Mesendoderm (in vitro differentiated cells): Measurements from ENCODE around the gene DMPK.
"Not testable (repeated sequence)": the region's sequence is repeated elsewhere in the genome, so short reads cannot be mapped to it uniquely, and the experiment has no call there.

Source experiments
- DNase-seq: peaks from one replicate; pipeline ENCODE4 v3.0.0; 2013
- H2AK5ac ChIP-seq: 2 replicates; pipeline ENCODE4 v1.6.1; 2013; ENCODE audit warnings: low read length, inconsistent platforms
- H2BK120ac ChIP-seq: 2 replicates; pipeline ENCODE4 v1.6.1; 2013; ENCODE audit warnings: low read depth, mild to moderate bottlenecking, low read length, moderate library complexity, mixed read lengths
- H2BK15ac ChIP-seq: replicated peaks from 2 replicates; pipeline ENCODE4 v1.6.1; 2013; ENCODE audit warnings: low read depth, mild to moderate bottlenecking, moderate library complexity
- H2BK5ac ChIP-seq: 2 replicates; pipeline ENCODE4 v1.6.1; 2013; ENCODE audit warnings: low read length, inconsistent platforms
- H3K18ac ChIP-seq: 2 replicates; pipeline ENCODE4 v1.6.1; 2013; ENCODE audit warnings: mild to moderate bottlenecking, low read length, mixed read lengths
- H3K23ac ChIP-seq: one replicate; pipeline ENCODE4 v1.6.1; 2013; ENCODE audit warnings: low read length
- H3K27ac ChIP-seq: 2 replicates; pipeline ENCODE4 v1.5.1; 2013; ENCODE audit warnings: low read depth, mild to moderate bottlenecking, inconsistent platforms, low read length, moderate library complexity
- H3K27me3 ChIP-seq: 2 replicates; pipeline ENCODE4 v1.6.1; 2013; ENCODE audit warnings: low read length, control low read depth, mild to moderate bottlenecking, inconsistent platforms; ENCODE audit not compliant: insufficient read depth, poor library complexity
- H3K36me3 ChIP-seq: 2 replicates; pipeline ENCODE4 v1.6.1; 2013; ENCODE audit warnings: low read length, inconsistent platforms; ENCODE audit not compliant: control insufficient read depth, insufficient read depth
- H3K4ac ChIP-seq: one replicate; pipeline ENCODE4 v1.6.1; 2013; ENCODE audit warnings: low read depth, mild to moderate bottlenecking, low read length, moderate library complexity
- H3K4me1 ChIP-seq: 2 replicates; pipeline ENCODE4 v1.6.1; 2013; ENCODE audit warnings: low read depth, low read length, inconsistent platforms; ENCODE audit not compliant: control insufficient read depth
- H3K4me2 ChIP-seq: 2 replicates; pipeline ENCODE4 v1.6.1; 2013; ENCODE audit warnings: low read length
- H3K4me3 ChIP-seq: 2 replicates; pipeline ENCODE4 v1.5.1; 2013; ENCODE audit warnings: mild to moderate bottlenecking, low read length
- H3K56ac ChIP-seq: one replicate; pipeline ENCODE4 v1.6.1; 2013; ENCODE audit warnings: low read length
- H3K79me1 ChIP-seq: 2 replicates; pipeline ENCODE4 v1.6.1; 2013; ENCODE audit warnings: low read length, inconsistent platforms
- H3K79me2 ChIP-seq: 2 replicates; pipeline ENCODE4 v1.6.1; 2013; ENCODE audit warnings: mild to moderate bottlenecking, low read length; ENCODE audit not compliant: control insufficient read depth, insufficient read depth
- H3K9ac ChIP-seq: 2 replicates; pipeline ENCODE4 v1.6.1; 2013; ENCODE audit warnings: low read length, inconsistent platforms
- H4K5ac ChIP-seq: one replicate; pipeline ENCODE4 v1.6.1; 2013; ENCODE audit warnings: low read length
- H4K8ac ChIP-seq: one replicate; pipeline ENCODE4 v1.6.1; 2013; ENCODE audit warnings: low read depth, mild to moderate bottlenecking, control low read depth, low read length, moderate library complexity
- WGBS: extraction: QIAGEN DNeasy Blood & Tissue Kit; methylation state at CpG from one replicate; pipeline ENCODE4 v1.1.7; 2013; ENCODE audit warnings: low lambda C conversion rate, missing lambda C conversion rate; ENCODE audit not compliant: insufficient coverage; ENCODE audit errors: extremely low coverage; 5-methylcytosine and 5-hydroxymethylcytosine counted together

DMPK gene

DNA sequence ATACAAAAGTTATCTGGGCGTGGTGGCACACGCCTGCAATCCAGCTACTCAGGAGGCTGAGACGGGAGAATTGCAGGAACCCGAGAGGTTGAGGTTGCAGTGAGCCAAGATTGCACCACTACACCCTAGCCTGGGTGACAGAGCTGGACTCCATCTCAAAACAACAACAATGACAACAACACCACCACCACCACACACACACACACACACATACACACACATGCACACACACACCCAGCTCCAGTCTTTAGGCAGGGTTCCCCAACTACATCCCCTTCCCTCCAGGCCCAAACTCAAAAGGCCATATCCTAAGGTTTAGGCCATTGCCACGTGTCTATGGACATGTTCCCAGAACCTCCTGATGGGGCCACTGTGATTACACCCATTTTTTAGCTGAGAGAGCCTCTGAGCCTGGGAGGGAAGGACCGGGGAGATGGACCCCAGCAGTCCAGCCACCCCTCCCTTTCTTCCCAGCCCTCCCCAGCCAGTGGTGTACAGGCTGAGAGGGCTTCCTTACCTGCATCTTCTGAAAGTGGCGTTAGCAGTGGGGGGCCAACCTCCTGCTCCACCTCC lies 19.4 kb upstream of the DMPK start:
- Histone ChIP-seq H3K9ac (no peak overlapping the region), H3K23ac (no peak overlapping the region), H3K18ac (no peak overlapping the region), H3K56ac (no peak overlapping the region), H3K36me3 (no peaks in the 10 kb centered on the region), H2BK15ac (no peak overlapping the region), H3K79me1 (no peaks in the 10 kb centered on the region), H2BK120ac (no peak overlapping the region), H2BK5ac (no peak overlapping the region), H4K5ac (no peak overlapping the region), H3K4me2 (no peak overlapping the region), H3K4me3 (no peak overlapping the region), H4K8ac (no peak overlapping the region), H3K4ac (no peak overlapping the region), H2AK5ac (no peak overlapping the region), H3K27me3 (no peaks in the 10 kb centered on the region), H3K27ac (no peak overlapping the region), H3K4me1 (no peaks in the 10 kb centered on the region), H3K79me2 (no peaks in the 10 kb centered on the region)
- no CpG with 5 or more reads among the region's 7 CpGs for WGBS
- no peak for DNase-seq

- Histone ChIP-seq H3K4me2 (no peak overlapping the region), H3K79me2 (no peaks in the 10 kb centered on the region), H3K9ac (no peak overlapping the region), H2BK120ac (no peak overlapping the region), H2BK15ac (no peak overlapping the region), H2BK5ac (no peak overlapping the region), H3K27me3 (no peaks in the 10 kb centered on the region), H4K8ac (no peak overlapping the region), H3K36me3 (no peaks in the 10 kb centered on the region), H3K4me3 (no peak overlapping the region), H3K18ac (no peak overlapping the region), H4K5ac (no peak overlapping the region), H3K4ac (no peak overlapping the region), H3K27ac (no peak overlapping the region), H3K79me1 (no peaks in the 10 kb centered on the region), H3K23ac (no peak overlapping the region), H3K4me1 (no peaks in the 10 kb centered on the region), H2AK5ac (no peak overlapping the region), H3K56ac (no peak overlapping the region)
- no CpG with 5 or more reads among the region's 8 CpGs for WGBS
- peak; percentile 72 for DNase-seq
Observed at GRCh38 chr19:45800070-45800553, 17.8 kb upstream of the DMPK start.

DNA sequence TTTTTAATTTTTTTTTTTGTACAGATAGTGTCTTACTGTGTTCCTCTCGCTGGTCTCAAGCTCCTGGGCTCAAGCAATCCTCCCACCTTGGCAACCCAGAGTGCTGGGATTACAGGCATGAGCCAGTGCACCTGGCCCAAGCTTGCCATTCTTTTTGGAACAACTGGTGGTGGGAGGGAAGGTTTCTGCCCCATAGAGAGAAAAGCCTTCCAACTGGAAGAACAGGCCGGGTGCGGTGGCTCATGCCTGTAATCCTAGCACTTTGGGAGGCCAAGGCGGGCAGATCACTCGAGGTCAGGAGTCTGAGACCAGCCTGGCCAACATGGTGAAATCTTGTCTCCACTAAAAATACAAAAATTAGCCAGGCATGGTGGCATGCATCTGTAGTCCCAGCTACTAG lies 17.3 kb upstream of the DMPK start:
- H3K79me2 ChIP-seq, H4K8ac ChIP-seq, H3K27me3 ChIP-seq, H4K5ac ChIP-seq, H3K9ac ChIP-seq, H2AK5ac ChIP-seq, H3K23ac ChIP-seq, H2BK120ac ChIP-seq, H3K4me2 ChIP-seq, DNase-seq, H3K4me3 ChIP-seq, H2BK5ac ChIP-seq, H3K56ac ChIP-seq, H3K4me1 ChIP-seq, H3K18ac ChIP-seq, H3K4ac ChIP-seq, H3K27ac ChIP-seq, H2BK15ac ChIP-seq, H3K79me1 ChIP-seq, H3K36me3 ChIP-seq: not testable (repeated sequence)
- no CpG with 5 or more reads among the region's 5 CpGs for WGBS

DNA sequence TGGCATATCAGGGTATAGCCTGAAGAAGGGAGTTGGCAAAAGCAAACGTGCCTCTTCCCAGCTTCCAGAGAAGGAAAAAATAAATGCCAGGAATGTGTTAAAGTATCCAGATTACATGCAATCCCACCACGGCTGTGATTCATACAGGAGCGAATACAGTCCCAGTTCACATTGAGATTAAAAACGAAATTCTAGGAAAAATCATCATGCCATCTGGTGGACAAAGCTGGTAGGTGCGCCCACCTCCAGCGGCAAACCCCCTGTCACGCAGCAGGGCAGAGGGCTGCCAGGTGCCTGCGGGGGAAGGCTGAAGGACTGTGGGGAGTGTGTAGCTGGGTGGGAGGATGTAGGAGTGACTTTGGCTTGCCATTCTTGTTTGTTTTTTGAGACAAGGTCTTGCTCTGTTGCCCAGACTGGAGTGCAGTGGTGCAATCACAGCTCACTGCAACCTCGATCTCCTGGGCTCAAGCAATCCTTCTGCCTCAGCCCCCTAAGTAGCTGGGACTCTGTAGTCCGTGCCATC lies 16.8 kb upstream of the DMPK start:
- no peak overlapping the region for H4K5ac ChIP-seq
- no peak overlapping the region for H4K8ac ChIP-seq
- H3K4me3 ChIP-seq: no peak overlapping the region
- H3K36me3 ChIP-seq: no peaks in the 10 kb centered on the region
- H3K4me1 ChIP-seq: no peaks in the 10 kb centered on the region
- no peak overlapping the region for H3K27ac ChIP-seq
- no peak overlapping the region for H3K18ac ChIP-seq
- DNase-seq: peak; percentile 54
- H3K4ac ChIP-seq: no peak overlapping the region
- no peak overlapping the region for H3K56ac ChIP-seq
- H2BK120ac ChIP-seq: no peak overlapping the region
- H3K23ac ChIP-seq: no peak overlapping the region
- no peak overlapping the region for H2BK5ac ChIP-seq
- H3K9ac ChIP-seq: no peak overlapping the region
- no peaks in the 10 kb centered on the region for H3K27me3 ChIP-seq
- no peak overlapping the region for H2AK5ac ChIP-seq
- no peaks in the 10 kb centered on the region for H3K79me1 ChIP-seq
- no peaks in the 10 kb centered on the region for H3K79me2 ChIP-seq
- no peak overlapping the region for H3K4me2 ChIP-seq
- H2BK15ac ChIP-seq: no peak overlapping the region
- no CpG with 5 or more reads among the region's 10 CpGs for WGBS

- peaks cover 13% of the 10 kb centered on the region for H3K79me1 ChIP-seq
- H4K8ac ChIP-seq: no peak overlapping the region
- H4K5ac ChIP-seq: no peak overlapping the region
- no peak overlapping the region for H3K23ac ChIP-seq
- no peak for DNase-seq
- no peak overlapping the region for H3K27ac ChIP-seq
- H3K18ac ChIP-seq: no peak overlapping the region
- H3K4me1 ChIP-seq: peaks cover 3% of the 10 kb centered on the region
- no peak overlapping the region for H3K4me2 ChIP-seq
- no peak overlapping the region for H3K4me3 ChIP-seq
- H2BK5ac ChIP-seq: no peak overlapping the region
- no CpG with 5 or more reads among the region's 2 CpGs for WGBS
- H2BK120ac ChIP-seq: no peak overlapping the region
- H3K4ac ChIP-seq: no peak overlapping the region
- no peak overlapping the region for H2BK15ac ChIP-seq
- peaks cover 6% of the 10 kb centered on the region for H3K79me2 ChIP-seq
- no peaks in the 10 kb centered on the region for H3K27me3 ChIP-seq
- peaks cover 2% of the 10 kb centered on the region for H3K36me3 ChIP-seq
- H3K9ac ChIP-seq: no peak overlapping the region
- no peak overlapping the region for H2AK5ac ChIP-seq
- no peak overlapping the region for H3K56ac ChIP-seq
Observed at GRCh38 chr19:45794627-45795026, 12.3 kb upstream of the DMPK start.

GRCh38 chr19:45793876-45794275 lies 11.6 kb upstream of the DMPK start:
- peaks cover 9% of the 10 kb centered on the region for H3K36me3 ChIP-seq
- peaks cover 15% of the 10 kb centered on the region for H3K79me1 ChIP-seq
- no peak overlapping the region for H4K8ac ChIP-seq
- H3K9ac ChIP-seq: no peak overlapping the region
- H3K4me1 ChIP-seq: peaks cover 3% of the 10 kb centered on the region
- peaks cover 6% of the 10 kb centered on the region for H3K79me2 ChIP-seq
- no peak overlapping the region for H3K23ac ChIP-seq
- H3K27me3 ChIP-seq: no peaks in the 10 kb centered on the region
- peak overlapping the region; percentile 15 for H3K56ac ChIP-seq
- no CpG with 5 or more reads among the region's 6 CpGs for WGBS
- H3K4me2 ChIP-seq: no peak overlapping the region
- H2BK5ac ChIP-seq: no peak overlapping the region
- DNase-seq: no peak
- H3K18ac ChIP-seq: no peak overlapping the region
- H2BK120ac ChIP-seq: no peak overlapping the region
- H2AK5ac ChIP-seq: no peak overlapping the region
- no peak overlapping the region for H3K27ac ChIP-seq
- no peak overlapping the region for H2BK15ac ChIP-seq
- no peak overlapping the region for H3K4me3 ChIP-seq
- H4K5ac ChIP-seq: no peak overlapping the region
- no peak overlapping the region for H3K4ac ChIP-seq
